CD4-positive, alpha-beta T cell treated with Interleukin-4 for 4 hours (primary cell): ENCODE results near the gene APPL2.

ENCODE experiments used
- DNase-seq: peaks from one replicate; pipeline ENCODE4 v3.0.0-alpha.2; 2020

Gene APPL2

DNA sequence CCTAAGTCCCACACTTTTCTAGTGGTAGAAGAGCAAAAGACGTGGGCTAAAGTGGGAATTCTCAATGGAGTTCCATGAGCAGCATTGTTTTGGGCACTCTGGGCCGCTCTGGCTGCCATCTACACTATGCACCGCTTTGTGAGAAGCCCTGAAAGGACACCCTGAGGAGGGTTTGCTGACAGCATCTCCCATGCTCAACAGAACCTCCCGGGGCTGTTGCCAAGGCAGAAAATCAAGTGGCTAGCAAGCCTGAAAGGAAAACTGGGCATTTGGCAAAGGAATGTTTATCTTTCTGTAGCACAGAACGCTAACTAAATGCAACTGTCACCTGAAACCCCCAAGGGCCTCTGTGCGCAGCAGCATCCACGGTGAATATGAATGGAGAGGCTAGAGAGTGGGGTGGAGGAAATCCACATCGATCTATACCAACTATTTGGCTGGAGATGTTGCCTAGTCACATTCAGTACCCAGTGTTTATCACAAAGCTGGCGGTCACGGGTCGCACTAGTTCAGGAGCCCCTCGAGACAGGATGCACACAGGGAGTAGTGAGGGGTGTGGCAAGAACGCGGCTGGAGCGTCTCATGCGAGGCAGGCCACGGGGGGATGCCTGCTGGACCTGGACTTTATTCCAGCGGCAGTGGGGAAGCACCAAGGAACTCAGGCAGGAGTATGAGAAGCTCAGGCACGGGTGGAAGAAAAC lies 14.2 kb downstream of the APPL2 start:
- no peak for DNase-seq

DNA sequence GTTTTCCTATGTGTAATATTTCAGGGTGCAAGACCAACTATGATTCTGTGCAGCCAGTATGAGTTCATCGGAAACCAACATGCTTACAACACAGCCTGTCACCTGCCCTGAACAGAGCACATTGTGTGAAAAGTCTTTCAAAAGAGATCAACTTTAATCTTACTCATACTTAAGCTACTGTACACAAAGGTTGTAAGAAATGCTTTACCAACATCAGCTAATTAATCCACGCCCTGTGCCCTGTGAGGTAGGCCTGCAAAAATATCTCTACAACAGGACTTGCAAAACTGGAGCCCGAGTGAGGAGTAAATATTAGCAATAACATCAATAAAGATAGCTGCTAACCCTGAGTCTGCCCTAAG lies 15.1 kb downstream of the APPL2 start:
- no peak for DNase-seq

DNA sequence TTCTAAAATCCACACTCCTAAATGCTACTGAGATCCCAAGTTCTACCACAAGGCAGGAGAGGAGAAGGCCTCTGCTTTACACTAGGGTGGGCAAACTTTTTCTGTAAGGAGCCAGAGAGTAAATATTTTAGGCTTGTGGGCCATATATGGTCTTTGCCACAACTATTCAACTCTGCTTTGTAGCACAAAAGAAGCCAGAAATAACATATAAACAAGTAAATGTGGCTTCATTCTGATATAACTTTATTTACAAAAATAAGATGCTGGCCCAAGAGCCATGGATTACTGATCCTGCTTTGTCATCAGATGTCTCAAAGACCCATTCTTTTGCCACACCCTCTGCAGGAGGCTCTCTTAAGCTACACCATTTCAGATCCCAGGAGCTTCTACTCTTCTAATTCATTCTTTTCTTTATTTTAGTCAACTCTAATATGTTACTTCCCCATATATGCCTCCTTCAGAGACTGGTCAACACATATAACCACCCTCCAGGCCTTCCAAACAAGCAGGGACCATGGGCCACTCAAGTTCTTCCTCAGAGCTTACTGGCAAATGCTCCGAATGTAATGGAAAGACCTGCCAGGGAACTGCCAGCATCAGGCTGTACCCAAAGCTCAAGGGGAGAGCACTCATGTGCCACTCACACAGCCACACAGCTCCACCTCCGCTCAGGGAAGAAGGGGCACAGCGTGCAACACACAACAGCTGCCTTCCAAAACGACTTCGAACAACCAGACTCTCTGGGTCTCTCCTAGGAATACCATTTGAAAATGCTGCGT lies 15.6 kb downstream of the APPL2 start:
- DNase-seq, result no peak

DNA sequence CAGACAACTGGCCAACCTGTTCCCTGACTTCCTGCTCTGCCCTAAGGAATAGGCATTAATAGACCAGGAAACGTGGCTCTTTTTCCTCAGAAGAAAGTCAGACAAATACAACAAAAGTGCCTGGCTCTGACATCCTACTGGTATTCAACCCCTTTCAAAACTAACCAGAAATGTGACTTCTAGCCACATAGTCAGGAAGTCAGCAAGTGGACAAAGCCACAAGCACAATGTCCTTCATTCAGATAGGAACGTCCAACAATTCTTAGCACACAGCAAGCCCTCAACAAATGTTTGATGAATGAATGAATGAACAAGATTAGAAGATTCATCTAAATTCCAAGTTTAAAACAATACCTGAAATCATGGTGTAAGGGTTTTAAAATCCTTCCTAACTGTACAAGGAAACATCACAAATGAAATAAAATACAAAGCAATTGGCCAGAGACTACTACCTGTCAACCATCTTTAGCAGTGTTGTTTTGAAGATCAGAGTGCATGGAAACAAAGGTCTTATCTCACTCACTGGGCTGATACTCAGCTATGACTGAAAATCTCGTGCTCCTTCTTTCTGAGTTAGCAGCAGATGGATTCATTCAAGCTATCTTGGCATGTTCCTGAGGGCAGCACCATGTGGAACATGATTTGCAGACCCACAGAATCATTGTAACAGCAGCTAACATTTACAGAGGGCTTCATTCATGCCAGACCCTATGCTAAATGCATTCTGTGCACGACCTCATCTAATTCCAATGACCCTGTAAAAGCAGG lies 16.5 kb downstream of the APPL2 start:
- DNase-seq, result no peak

DNA sequence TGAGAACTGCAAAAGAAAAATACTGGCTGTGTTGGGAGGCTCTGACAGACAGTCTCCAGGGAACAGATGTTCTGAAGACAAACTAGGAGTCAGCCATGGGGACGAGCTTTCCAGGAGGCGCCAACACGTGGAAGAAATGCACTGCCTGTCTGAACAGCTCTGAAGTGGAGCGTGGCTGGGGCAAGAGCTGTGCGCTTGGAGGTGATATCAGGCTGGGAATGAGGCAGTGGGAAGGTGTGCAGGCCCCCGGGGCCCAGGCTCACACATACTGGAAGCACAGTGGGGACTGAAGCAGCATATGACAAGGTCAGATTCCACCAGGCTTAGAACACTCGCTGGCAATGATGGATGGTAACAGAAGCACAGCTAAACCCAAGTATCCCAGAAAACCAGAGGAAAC lies 17.5 kb downstream of the APPL2 start:
- no peak for DNase-seq

DNA sequence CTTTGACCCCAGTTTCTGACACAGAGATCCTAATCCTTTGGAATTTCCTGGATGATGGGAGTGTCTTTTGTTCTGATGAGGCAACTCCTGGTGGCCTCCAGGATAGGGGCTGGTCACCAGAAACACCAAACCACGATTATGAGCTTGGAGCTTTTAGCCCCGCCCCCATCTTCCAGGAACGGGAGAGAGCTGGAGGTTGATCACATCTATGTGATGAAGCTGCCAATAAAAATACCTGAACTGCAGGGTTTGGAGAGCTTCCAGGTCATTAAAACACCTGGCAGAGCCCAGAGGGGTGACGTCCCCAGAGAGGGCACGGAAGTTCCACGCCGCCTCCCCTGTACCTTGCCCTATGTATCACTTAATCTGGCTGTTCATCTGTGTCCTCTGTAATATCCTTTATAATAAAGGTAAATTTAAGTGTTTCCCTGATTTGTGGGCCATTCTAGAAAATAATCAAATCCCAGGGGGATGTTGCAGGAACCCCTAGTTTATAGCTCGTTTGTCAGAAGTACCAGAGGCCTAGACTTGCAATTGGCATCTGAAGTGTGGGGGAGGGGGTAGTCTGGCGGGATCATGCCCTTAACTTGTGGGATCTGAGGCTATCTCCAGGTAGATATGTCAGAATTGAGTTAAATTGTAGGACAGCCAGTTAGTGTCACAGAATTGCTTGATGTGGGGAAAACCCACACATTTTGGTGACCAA lies 21.2 kb downstream of the APPL2 start:
- no peak for DNase-seq

DNA sequence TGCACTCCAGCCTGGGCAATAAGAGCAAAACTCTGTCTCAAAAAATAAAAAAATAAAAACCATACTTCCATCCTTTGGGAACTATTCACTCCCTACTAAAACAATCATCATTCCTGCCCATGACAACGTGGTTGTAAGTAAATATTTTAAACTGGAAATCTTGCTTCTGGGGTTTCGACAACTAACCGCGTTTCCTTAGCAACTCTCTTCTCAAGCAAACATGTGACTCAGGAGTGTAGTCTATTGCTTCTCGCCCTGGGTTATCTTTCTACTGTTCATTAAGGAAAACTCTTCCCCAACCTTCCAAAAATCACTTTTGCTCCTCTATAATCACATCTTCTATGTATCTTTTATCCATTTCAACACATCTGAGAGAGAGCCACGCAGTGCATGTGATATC lies 21.8 kb downstream of the APPL2 start:
- no peak for DNase-seq

DNA sequence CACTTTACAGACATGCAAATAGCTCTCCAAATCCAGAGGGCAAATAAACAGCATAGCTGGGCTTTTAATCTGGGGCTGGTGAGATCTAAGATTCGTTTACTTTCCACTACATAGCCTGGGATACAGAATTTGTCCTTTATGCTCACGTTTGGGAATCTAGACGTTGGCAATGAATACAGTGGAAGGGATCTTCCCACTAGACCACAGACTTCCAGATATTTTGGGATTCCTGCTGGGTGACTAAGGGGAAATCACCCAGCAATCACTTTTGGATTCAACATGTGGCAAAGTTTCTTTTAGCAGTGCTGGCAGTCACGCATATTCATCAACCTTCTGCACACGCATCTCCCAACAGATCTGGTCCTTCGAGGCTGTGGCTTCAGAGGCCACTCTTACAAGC lies 23.5 kb downstream of the APPL2 start:
- no peak for DNase-seq

DNA sequence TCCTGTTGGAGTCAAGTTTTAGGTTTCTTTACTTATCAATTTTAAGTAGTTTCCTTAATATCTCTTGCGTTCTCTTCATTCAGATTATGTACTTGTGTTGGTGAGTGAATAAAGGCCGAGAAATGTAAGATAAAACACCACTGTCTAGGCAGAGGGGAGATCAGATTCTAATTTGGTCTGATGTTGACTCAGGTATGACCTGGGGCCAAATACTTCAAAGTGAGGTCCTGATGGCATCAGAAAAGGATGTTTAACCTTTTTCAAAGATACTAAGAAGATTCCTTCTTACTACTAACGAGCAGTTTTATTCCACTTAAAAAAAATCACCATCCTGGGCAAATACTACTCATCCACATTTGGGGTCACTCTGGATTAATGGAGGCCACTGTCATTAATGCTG lies 26.9 kb downstream of the APPL2 start:
- DNase-seq, result no peak

DNA sequence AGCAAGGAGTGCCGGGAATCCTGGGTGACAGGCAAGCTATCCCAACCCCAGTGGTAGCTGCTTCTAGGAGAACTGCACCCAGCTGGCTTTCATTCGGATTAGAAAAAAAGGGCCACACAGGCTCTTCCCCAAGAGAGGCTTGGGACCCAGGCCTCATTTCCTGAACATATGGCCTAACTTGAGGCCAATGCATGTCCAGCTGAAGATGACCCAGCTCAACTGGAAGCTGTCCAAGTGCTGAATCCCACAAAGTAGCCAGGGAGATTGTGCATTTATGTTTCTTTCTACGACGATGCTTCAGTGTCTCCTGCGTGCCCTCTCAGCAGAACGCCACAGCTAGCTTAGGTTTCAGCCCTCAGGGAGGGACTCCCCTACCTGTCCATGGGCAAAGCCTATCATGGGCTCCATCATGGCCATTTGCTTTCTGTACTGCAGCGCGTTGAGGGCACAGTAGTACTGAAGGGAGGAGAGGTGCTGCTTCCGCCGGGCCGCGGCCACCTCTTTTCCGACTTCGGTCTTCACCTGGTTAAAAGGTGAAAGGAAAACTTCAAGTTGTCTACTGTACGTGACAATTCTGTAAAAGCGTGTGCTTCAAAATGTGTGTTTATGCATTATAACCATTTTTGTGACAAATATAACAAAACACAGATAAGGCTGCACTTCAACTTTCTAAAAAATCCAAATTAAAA lies 29.1 kb downstream of the APPL2 start:
- no peak for DNase-seq

DNA sequence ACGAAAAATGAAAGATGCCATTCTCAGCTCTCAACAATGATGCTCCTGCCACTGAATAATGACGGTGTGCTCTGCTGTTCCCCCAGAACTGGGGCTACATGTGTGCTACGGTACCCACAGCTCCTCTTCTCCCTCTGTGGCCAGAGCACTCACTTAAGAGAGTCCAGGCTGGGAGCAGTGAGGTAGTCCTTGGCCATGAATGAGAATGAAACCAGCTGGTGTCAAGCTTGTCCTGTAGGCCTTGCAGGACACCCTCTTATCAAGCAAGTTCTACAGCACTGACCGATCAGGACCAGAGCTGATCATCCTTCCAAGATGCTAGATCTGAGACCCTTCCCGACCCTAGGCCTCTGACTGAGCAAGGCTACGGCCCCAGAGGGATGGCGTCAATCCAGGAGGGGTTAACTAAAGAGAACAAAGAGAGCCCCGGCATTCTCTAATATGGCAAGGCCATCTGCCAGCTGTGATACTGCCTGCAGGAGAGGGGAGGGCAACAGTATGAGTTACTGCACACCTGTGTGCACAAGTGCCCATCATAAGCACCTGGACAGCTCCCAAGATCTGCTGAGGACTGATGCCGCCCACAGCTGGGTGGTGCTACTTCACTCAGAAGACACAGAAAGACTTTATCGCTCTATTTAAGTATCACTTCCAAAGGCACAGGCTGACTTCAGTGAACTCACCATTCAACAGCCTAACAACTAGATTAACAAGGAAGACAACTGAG lies 30.5 kb downstream of the APPL2 start:
- DNase-seq, result no peak

DNA sequence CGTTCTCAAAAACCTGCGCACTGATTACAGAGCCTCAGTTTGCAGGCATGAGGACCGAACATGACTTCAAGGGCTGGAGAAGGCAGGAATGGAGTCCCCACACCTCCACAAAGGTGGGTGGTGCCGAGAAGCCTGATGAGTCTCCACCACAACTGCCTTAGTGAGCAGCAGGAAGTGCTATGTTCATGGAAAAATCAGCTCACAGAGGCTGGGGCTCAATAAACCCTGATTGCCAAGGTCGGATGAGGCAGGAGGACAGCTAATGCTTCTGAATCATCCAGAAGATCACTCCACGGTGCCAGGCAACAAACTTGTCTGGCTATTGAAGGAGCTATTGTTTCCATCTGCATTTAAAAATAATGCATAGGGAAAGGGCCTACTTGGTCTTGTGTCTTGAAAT lies 31.1 kb downstream of the APPL2 start:
- no peak for DNase-seq

DNA sequence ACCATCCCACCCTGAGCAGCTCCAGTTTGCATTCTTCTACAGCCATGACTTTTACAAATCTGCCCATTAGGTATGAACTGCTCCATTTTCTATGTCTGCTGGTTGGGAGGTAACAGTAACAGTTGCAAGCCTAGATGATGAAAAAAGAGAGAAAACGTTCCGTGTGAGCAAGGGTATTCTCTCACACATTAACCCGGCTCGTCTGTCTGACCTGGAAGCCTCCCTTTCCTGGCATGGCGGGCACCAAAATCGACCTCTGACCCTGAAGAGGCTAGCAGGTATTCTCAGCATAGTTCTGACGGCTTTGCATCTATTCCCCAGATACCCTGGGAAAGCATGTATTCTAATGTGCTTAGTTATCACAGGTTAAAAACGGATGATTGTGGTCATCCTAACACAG lies 31.8 kb downstream of the APPL2 start:
- no peak for DNase-seq

DNA sequence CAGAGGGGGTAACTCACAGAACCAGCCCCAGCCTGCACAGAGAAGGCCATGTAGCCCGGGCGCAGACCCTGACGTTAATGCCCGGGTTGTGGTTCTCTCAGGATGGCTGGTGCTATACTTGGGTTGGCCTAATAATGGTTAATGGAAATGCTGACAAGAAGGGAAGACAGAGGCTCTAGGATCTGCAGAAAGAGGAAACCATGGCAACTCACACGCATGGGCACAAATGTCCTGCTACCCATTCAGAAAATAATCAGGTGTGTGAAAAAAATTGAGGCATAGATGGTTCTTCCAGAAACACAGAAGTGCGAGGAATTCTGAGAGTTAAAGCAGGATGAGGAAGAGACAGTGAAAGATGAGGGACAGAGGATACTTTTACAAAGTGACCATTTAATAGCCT lies 33.8 kb downstream of the APPL2 start:
- no peak for DNase-seq

DNA sequence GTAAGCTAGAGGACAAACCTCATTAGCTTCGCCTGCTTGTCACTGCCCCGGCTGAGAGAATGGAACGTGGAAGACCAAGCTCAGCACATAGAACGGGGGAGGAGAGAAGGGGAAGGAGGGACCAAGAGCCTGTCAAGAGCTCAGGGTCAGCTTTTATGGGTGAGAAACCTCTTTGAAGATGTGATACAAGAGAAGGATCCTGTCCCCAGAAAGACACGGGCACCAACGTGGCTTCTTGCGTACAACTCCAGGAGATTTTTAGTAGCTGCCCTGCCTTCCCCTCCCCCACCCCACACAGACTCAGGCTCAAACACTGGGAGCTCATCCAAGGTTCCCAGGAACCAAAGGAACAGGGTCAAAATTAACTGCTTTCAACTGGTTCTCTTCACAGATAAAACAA lies 34.7 kb downstream of the APPL2 start:
- no peak for DNase-seq

DNA sequence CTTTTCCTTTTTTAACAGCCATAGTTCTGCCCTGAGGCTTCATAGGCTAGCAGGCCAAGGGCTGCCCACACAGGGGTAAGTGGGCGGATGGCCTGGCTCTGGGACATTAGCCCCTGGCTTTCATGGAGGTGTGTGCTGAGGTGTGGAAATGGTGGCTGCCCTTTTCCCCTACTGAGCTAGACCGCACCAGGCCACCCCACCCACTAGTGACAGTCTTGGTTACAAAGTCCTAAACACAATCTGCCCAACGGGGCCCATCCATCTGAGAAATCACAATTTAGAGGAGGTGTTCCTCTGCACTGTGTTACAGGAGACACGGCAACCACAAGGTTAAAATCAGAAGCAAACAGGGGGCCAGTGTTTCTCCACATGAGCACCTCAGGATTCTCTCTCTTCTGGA lies 35.6 kb downstream of the APPL2 start:
- no peak for DNase-seq

DNA sequence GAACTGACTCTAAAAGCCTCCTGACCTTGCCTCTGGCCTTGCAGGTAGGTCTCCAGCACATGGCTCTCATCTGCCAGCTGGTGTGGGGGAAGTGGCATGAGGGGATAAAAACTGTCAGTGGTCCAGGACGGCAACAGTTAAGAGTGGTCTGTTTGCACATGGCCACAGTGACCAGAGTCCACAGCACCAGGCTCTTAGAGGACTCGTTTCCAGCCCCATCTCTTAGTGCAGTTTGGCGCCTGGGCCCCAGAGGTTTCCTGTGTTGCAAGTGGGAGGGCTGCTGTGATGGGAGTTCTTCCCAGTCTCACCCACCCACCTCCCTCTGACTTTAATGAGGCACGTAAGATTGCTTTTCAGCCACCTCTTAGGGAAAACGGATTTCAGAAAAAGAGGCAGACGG lies 37.0 kb downstream of the APPL2 start:
- DNase-seq, result no peak

DNA sequence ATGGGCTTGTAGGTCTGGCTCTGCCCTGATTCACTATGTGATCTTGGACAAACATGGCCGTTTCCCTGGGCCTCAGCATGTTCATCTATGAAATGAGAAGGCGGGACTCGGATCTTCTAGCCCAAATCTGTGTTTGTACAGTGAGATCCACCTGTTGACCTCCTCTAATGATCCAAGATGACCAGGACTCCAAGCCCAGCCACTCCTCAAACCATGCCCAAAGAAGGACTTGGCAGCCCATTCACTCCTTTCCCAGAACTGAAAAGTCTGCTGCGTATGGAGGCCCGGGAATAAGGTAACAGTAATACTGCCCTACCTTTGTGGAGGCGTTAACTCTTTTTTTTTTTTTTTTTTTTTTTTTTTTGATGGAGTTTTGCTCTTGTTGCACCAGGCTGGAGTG lies 39.9 kb downstream of the APPL2 start:
- DNase-seq, result no peak

DNA sequence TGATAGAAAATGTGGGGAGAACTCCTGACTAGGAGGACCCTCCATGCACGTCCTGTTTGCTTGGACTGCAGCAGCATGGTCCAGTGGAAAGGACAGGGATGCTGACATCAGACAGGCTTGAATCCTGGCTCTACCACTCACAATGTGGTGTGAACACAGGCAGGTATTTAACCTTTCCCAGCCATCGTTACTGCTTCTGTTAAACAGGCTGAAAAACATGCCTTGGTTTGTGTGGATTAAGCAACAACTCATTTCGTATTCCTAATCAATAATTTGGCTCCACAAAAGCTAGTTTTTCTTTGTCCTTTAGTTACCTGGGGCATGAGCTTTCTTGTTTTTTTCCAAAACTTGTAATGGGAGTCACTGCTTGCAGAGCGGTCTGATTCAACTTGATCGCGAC lies 41.0 kb downstream of the APPL2 start:
- DNase-seq, result no peak

DNA sequence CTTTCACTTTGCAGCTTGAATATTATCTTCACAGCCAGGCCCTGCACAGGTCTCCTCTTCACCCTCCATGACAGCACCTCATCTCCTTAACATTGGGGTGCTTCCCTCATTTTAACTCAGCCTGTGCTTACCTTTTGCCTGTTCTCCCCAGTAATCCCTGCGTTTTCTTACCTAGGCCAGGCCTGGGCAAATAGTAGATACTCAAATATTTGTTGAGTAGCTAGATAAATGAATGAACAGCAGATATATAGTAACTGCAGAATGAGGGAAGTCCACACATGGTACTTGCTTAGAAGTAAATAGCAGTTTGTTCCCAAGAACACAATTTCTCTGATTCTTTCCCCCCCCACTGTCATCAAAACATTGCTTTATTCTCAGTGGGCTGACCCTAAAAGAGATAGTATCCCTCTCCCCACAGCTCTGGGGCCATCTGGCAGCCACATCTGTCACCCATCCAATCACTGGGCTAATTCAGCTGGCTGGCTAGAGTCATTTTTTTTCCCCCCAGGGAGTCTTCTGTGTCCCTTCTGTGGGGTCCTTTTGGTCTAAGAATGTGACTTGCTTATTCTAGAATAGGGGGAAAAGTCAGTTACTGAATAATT lies 43.2 kb downstream of the APPL2 start:
- DNase-seq, result no peak

DNA sequence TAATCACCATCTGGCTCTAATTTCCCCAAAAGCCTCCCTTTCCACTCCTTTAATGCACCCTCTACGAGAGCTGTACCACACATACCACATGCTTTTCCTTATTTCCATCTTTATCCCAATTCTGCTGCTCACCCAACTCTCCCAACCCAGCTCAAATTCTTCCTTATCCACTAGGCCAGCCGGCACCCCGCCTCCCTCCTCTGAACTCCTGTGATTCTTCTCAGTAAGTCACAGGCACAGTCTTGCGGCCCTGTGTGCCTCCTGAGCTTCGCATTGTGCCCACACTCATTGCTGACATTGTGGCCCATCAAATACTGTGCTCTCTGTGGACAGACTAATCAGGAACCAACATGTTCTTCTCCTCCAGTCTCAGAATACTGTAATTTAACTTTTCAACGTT lies 45.4 kb downstream of the APPL2 start:
- no peak for DNase-seq

DNA sequence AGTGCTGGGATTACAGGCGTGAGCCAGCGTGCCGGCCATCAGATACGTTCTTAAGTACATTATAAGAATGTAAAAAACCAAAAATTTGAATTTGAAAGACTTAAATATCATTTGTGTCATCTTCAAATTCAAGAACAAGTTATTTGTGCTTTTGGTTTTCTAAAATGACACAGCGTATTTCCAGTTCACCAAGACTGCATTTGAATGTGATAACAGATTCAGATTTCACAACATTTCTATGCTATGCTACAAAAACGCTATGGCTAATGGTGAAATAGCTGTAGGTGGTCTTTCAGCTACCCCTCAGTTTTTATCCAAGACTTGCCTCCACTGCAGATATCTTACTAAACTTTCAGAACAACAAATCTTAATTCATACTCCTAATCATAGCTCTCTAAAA lies 46.7 kb downstream of the APPL2 start:
- no peak for DNase-seq
